Measurements from ENCODE around the gene OGN. TPM values are rescaled to one million over a fixed set of nuclear protein-coding genes. Genes with fewer than 3 reads are reported as not detected.

Gene OGN, protein sequence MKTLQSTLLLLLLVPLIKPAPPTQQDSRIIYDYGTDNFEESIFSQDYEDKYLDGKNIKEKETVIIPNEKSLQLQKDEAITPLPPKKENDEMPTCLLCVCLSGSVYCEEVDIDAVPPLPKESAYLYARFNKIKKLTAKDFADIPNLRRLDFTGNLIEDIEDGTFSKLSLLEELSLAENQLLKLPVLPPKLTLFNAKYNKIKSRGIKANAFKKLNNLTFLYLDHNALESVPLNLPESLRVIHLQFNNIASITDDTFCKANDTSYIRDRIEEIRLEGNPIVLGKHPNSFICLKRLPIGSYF
- not detected in 2 replicates for total RNA-seq

DNA sequence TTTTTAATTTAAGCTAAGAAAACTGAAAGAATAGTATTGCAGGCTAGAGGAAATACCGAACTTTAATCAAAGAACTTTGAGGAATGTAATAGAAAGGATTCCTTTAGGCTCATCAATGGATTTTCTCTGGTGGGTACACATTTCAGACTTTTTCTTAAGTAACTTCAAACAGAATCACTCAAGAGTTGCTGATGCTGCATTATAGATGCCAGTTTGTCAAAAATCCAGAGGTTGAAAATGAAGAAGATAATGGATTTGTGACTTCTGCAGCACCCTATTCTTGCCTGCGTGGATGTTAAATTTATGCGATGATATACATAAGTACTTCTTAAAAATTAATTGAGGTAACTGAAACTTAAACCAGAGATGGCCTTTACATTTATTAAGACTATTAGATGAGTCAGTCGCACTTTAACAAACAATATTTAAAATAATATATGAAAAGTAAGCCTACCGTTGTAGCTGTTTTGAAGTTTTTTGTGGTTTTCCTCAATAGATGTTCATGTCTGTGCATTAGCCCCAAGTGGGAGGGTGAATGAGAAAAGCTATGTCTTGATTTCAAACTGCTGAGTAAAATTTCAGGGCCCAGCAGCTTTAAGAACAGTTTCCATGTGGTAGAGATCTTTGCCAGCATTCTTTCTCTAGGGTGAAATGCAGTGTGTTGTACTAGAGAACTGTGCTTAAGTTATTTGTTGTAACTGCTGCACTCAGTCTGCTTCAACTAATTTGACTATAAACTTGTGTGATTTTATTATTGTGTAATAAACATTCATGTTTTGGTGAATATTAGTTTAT, at the start of gene OGN:
OGN (minus strand) TSS at position 537 of the 795 bp plus-strand sequence. CDS start 1,171 bp downstream, outside the sequence.
- H3K27me3 ChIP-seq (ENCODE audit: control insufficient read depth, insufficient read depth, low read length) = no peaks in the 10 kb centered on the region

DNA sequence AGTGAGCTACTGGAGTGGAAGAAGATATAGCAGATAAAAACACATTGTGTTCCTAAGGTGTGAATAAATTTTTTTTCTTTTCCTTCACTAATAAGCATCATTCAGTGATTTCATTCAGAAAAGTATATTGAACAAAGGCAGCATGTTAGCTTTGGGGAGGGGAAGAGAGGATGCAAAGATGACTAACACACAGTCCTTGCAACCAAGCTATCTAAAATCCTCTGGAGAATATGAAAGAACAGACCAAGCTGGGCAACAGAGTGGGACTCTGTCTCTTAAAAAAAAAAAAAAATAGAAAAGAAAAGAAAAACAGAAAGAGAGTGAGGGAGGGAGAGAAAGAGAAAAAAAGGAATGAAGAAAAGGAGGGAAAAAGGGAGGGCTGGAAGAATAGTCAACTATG, 42.2 kb upstream of the OGN start:
- H3K27me3 ChIP-seq (ENCODE audit: control insufficient read depth, insufficient read depth, low read length) = no peaks in the 10 kb centered on the region
- DNase-seq (ENCODE audit: low read depth) = no peak
- no peaks in the 10 kb centered on the region for H3K36me3 ChIP-seq (ENCODE audit: control insufficient read depth, insufficient read depth, low read length)
- TF ChIP-seq, protein P1, sequence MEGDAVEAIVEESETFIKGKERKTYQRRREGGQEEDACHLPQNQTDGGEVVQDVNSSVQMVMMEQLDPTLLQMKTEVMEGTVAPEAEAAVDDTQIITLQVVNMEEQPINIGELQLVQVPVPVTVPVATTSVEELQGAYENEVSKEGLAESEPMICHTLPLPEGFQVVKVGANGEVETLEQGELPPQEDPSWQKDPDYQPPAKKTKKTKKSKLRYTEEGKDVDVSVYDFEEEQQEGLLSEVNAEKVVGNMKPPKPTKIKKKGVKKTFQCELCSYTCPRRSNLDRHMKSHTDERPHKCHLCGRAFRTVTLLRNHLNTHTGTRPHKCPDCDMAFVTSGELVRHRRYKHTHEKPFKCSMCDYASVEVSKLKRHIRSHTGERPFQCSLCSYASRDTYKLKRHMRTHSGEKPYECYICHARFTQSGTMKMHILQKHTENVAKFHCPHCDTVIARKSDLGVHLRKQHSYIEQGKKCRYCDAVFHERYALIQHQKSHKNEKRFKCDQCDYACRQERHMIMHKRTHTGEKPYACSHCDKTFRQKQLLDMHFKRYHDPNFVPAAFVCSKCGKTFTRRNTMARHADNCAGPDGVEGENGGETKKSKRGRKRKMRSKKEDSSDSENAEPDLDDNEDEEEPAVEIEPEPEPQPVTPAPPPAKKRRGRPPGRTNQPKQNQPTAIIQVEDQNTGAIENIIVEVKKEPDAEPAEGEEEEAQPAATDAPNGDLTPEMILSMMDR (IDR thresholded peaks at IDR 0.05; ENCODE audit: insufficient read depth, low read length, poor library complexity, severe bottlenecking) = no peak
- no peak overlapping the region for H3K4me3 ChIP-seq (ENCODE audit: low read depth, low read length)

More for the DNA sequence above, at the start of gene OGN:
- no peak within 1 kb of the TSS for H3K4me3 ChIP-seq (ENCODE audit: low read depth, low read length)
- TF ChIP-seq, protein P1 (IDR thresholded peaks at IDR 0.05; ENCODE audit: insufficient read depth, low read length, poor library complexity, severe bottlenecking) = no peak
- no peaks in the 10 kb centered on the region for H3K36me3 ChIP-seq (ENCODE audit: control insufficient read depth, insufficient read depth, low read length)
- DNase-seq (ENCODE audit: low read depth) = no peak

DNA sequence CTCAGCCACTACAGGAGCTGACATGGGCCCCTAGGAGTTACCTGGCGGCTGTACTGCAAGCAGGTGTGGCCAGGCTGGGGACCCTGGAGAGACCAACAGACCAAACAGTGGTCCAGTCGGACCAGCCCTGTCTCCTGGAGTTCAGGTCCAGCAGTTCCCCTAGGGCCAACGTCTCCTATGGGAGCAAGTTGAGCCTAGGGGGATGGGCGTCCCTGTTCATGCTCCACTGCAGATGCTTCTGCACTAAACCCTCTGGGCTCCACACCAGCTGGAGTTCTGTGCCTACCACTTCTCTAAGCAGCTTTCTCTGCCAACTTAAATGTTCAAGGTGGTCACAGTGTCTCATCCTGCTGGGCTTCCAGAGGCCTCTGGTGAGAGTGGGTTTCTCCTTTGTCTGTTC, 40.5 kb upstream of the OGN start:
- Histone ChIP-seq H3K4me3 (ENCODE audit: low read depth, low read length) (no peak overlapping the region), H3K36me3 (ENCODE audit: control insufficient read depth, insufficient read depth, low read length) (no peaks in the 10 kb centered on the region), H3K27me3 (ENCODE audit: control insufficient read depth, insufficient read depth, low read length) (no peaks in the 10 kb centered on the region)
- DNase-seq (ENCODE audit: low read depth) = no peak
- TF ChIP-seq, protein P1 (IDR thresholded peaks at IDR 0.05; ENCODE audit: insufficient read depth, low read length, poor library complexity, severe bottlenecking) = no peak

DNA sequence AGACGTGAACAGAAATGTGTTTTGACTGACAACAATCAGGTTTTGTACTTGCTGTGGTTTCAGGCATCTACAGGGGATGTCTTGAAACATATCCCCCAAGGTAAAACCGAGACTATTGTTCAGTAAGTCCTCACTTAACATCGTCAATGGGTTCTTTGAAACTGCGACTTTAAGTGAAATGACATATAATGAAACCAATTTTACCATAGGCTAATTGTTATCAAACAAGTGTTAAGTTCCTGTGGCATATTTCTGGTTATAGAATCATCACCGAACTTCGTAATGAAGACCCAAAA, 36.3 kb upstream of the OGN start:
- no peaks in the 10 kb centered on the region for H3K36me3 ChIP-seq (ENCODE audit: control insufficient read depth, insufficient read depth, low read length)
- TF ChIP-seq, protein P1 (IDR thresholded peaks at IDR 0.05; ENCODE audit: insufficient read depth, low read length, poor library complexity, severe bottlenecking) = no peak
- no peak for DNase-seq (ENCODE audit: low read depth)
- no peak overlapping the region for H3K4me3 ChIP-seq (ENCODE audit: low read depth, low read length)
- no peaks in the 10 kb centered on the region for H3K27me3 ChIP-seq (ENCODE audit: control insufficient read depth, insufficient read depth, low read length)

DNA sequence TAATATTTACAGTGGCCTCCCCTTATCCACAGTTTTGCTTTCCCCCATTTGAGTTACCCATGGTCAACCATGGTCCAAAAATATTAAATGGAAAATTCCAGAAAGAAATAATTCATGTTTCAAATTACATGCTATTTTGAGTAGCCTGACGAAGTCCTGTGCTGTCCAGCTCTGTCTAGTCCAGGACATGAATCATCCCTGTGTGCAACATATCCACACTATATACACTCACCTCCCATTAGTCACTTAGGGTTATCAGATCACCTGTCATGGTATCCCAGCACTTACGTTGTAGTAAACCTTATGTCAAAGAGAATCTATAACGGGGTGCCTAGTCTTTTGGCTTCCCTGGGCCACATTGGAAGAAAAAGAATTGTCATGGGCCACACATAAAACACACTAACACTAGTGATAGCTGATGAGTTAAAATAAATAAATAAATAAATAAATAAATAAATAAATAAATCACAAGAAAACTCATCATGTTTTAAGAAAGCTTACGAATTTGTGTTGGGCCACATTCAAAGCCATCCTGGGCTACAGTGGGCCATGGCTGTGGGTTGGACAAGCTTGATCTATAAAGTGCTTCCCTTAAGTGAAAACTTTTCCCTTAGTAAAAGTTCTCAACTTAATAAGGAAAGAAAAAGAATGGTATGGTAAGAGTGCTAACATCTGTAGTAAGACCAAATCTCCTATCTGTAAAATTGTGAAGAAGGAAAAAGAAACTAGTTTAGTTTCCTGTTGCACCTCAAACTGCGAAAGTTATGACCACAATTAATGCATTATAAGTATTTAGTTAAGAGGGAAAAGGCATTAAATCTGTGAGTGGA, 35.8 kb upstream of the OGN start:
- no peaks in the 10 kb centered on the region for H3K36me3 ChIP-seq (ENCODE audit: control insufficient read depth, insufficient read depth, low read length)
- peak; percentile 10 for DNase-seq (ENCODE audit: low read depth)
- no peaks in the 10 kb centered on the region for H3K27me3 ChIP-seq (ENCODE audit: control insufficient read depth, insufficient read depth, low read length)
- TF ChIP-seq, protein P1 (IDR thresholded peaks at IDR 0.05; ENCODE audit: insufficient read depth, low read length, poor library complexity, severe bottlenecking) = no peak
- no peak overlapping the region for H3K4me3 ChIP-seq (ENCODE audit: low read depth, low read length)
